GM12875 (cell line): ENCODE data around the gene NIPBL.
"Not testable (repeated sequence)": the region's sequence is repeated elsewhere in the genome, so short reads cannot be mapped to it uniquely, and the experiment has no call there.

Source experiments
- H3K4me3 ChIP-seq: one replicate; pipeline ENCODE4 v1.5.1; 2011; ENCODE audit warnings: low read depth, low read length, control low read depth
- CTCF ChIP-seq: IDR thresholded peaks from 2 replicates; pipeline ENCODE4 v1.5.1; 2011; ENCODE audit warnings: low read depth, mild to moderate bottlenecking, control low read depth, inconsistent platforms, low read length, moderate library complexity, borderline replicate concordance; ENCODE audit not compliant: insufficient read depth

NIPBL gene

DNA sequence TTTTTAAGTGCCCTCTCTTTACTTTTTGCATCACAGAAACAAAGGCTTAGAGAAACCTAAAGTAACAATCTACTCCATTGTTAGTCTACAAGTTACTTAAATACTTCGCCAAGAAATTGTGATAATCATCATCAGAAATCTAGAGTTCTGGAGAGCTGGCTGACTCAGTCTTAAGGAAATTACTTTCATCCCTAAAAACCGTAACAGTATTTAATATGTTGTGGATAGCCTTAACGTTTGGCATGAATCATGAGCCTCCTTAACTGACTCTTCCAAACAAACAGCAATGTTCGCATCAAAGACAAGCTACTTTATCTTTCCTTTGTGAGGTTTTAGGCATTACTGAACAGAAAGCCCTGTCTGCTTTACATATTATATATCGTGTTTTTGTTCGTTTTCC is 128.7 kb downstream of the NIPBL start:
- TF ChIP-seq CTCF, result no peak
- H3K4me3 ChIP-seq, result no peak overlapping the region

DNA sequence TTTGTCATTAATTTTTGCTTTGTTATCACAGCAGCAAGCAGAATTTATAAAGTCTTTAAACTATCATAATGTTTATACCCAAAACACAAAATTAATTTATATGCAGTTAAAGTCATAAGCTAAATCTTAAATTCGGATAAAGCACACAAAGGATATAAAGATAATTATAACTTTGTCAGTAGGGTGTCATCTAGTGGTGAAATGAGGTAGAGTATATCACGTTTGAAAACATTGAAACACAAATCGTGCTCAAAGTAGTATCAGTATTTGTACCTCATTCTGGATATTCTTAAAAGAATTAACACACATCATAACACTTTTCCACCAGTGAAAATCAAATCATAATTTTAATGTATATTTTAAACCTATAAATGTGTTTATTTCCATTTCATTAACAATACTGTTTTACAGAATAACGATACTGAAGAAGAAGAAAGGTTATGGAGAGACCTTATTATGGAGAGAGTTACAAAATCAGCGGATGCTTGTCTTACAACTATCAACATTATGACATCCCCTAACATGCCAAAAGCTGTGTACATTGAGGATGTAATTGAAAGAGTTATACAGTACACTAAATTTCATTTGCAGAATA is 129.5 kb downstream of the NIPBL start:
- TF ChIP-seq CTCF, result peak; percentile 36; the same call in 1 of the 2 replicates
- no peak overlapping the region for H3K4me3 ChIP-seq

- not testable (repeated sequence) for H3K4me3 ChIP-seq
Measured at GRCh38 chr5:37013181-37013580, 136.6 kb downstream of the NIPBL start.

GRCh38 chr5:37014321-37014720 is 137.8 kb downstream of the NIPBL start:
- no peak for TF ChIP-seq CTCF
- H3K4me3 ChIP-seq, result no peak overlapping the region

- no peak overlapping the region for H3K4me3 ChIP-seq
- no peak for TF ChIP-seq CTCF
Measured at GRCh38 chr5:37015795-37016666, 139.5 kb downstream of the NIPBL start.

DNA sequence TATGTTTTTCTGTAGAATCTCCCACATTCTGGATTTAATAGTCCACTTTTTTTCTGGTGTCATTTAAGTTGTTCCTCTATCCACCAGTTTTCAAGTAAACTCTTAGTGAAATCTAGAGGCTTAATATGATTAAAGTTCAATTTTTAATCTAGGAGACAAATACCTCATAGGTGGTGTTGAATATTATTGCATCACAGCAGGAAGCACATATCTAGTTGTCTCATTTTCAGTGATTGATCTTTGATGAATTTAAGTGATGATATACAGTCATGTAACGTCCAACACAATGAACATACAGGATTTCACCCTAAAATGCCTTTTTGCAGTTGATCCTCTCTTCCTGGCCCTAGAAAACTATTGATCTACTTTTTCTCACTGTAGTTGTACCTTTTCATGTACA is 152.3 kb downstream of the NIPBL start:
- TF ChIP-seq CTCF, result no peak

DNA sequence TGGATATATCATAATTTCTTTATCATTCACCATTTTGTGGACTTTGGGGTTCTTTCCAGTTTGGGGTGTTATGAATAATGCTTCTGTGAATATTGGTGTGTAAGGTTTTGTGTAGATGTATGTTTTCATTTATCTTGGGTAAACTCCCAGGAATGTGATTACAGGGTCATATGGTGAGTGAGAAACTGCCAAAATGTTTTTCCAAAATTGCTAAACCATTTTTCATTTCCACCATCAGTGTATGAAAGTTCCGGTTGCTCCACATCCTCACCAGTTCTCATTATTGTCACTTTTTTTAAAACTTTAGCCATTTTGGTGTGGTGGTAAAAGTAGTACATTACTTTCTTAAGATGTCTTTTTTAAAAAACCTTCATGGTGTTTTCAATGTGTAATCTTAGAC is 152.9 kb downstream of the NIPBL start:
- no peak overlapping the region for H3K4me3 ChIP-seq
- TF ChIP-seq CTCF, result no peak

More for the DNA sequence above, 152.3 kb downstream of the NIPBL start:
- H3K4me3 ChIP-seq, result no peak overlapping the region
